ENCODE measurements around the gene NHSL1.

The NHSL1 gene

GRCh38 chr6:138525355-138525754, 26.1 kb upstream of the NHSL1 start (continued):
- peak; percentile 82; the same call in 1 of the 2 replicates for TF ChIP-seq GLI2 (tag by site-specific recombination; IDR thresholded peaks at IDR 0.05; ENCODE audit: borderline replicate concordance, low read depth)
- TF ChIP-seq ZNF19 (tag by site-specific recombination; IDR thresholded peaks at IDR 0.05; ENCODE audit: low read depth) = peak; percentile 74; the same call in 1 of the 2 replicates
- peak; percentile 94 for TF ChIP-seq ZNF510 (tag by site-specific recombination; IDR thresholded peaks at IDR 0.05; ENCODE audit: insufficient replicate concordance)
- TF ChIP-seq REST (tag by site-specific recombination; IDR thresholded peaks at IDR 0.05) = peak; percentile 85
- peak; percentile 91 for TF ChIP-seq ZNF558 (tag by site-specific recombination; IDR thresholded peaks at IDR 0.05)
- 0 out of 2 replicates have a peak, but pooled peaks have one; percentile 45 for TF ChIP-seq BCL11B (tag by site-specific recombination; IDR thresholded peaks at IDR 0.05; ENCODE audit: low read depth)
- peak; percentile 92 for TF ChIP-seq ZNF354C (tag by site-specific recombination; IDR thresholded peaks at IDR 0.05; ENCODE audit: borderline replicate concordance, low read depth)
- peak; percentile 69 for TF ChIP-seq ZNF654 (tag by site-specific recombination; IDR thresholded peaks at IDR 0.05; ENCODE audit: low read depth)
- TF ChIP-seq, protein P1, sequence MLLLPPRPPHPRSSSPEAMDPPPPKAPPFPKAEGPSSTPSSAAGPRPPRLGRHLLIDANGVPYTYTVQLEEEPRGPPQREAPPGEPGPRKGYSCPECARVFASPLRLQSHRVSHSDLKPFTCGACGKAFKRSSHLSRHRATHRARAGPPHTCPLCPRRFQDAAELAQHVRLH (tag by site-specific recombination; IDR thresholded peaks at IDR 0.05) = peak; percentile 72; the same call in 1 of the 2 replicates
- TF ChIP-seq ZNF488 (tag by site-specific recombination; IDR thresholded peaks at IDR 0.05) = no peak
- TF ChIP-seq ZNF292 (tag by site-specific recombination; IDR thresholded peaks at IDR 0.05; ENCODE audit: borderline replicate concordance, low read depth) = peak; percentile 97
- TF ChIP-seq ZNF629 (tag by site-specific recombination; IDR thresholded peaks at IDR 0.05) = peak; percentile 80
- peak; percentile 17; the same call in 1 of the 2 replicates for TF ChIP-seq ZNF146 (tag by site-specific recombination; IDR thresholded peaks at IDR 0.05)
- no peak for TF ChIP-seq MEIS1 (CRISPR knock-in tag; IDR thresholded peaks at IDR 0.05; ENCODE audit: borderline replicate concordance)
- TF ChIP-seq SCRT2 (tag by site-specific recombination; IDR thresholded peaks at IDR 0.05) = no peak
- TF ChIP-seq ZNF391 (tag by site-specific recombination; IDR thresholded peaks at IDR 0.05; ENCODE audit: borderline replicate concordance, low read depth) = no peak
- TF ChIP-seq ZNF394 (tag by site-specific recombination; IDR thresholded peaks at IDR 0.05; ENCODE audit: borderline replicate concordance) = peak; percentile 99
- TF ChIP-seq ZSCAN30 (tag by site-specific recombination; IDR thresholded peaks at IDR 0.05) = no peak
- TF ChIP-seq SP2 (tag by site-specific recombination; IDR thresholded peaks at IDR 0.05) = no peak
- TF ChIP-seq ZNF530 (tag by site-specific recombination; IDR thresholded peaks at IDR 0.05; ENCODE audit: low read depth) = peak; percentile 91
- peak; percentile 57; the same call in 1 of the 2 replicates for TF ChIP-seq SP3 (tag by site-specific recombination; IDR thresholded peaks at IDR 0.05)
- no peak for TF ChIP-seq ZNF600 (tag by site-specific recombination; IDR thresholded peaks at IDR 0.05)
- TF ChIP-seq HOXA7 (CRISPR knock-in tag; IDR thresholded peaks at IDR 0.05; ENCODE audit: borderline replicate concordance) = no peak
- TF ChIP-seq ZFP37 (tag by site-specific recombination; IDR thresholded peaks at IDR 0.05) = peak; percentile 80
- TF ChIP-seq ZNF140 (tag by site-specific recombination; IDR thresholded peaks at IDR 0.05) = peak; percentile 97
- peak; percentile 96 for TF ChIP-seq ZNF433 (tag by site-specific recombination; IDR thresholded peaks at IDR 0.05; ENCODE audit: low read depth)
- peak; percentile 75; the same call in 1 of the 2 replicates for TF ChIP-seq ZBTB21 (tag by site-specific recombination; IDR thresholded peaks at IDR 0.05)
- peak; percentile 87 for TF ChIP-seq ZNF664 (tag by site-specific recombination; IDR thresholded peaks at IDR 0.05)
- peak; percentile 50; the same call in 1 of the 2 replicates for TF ChIP-seq REPIN1 (tag by site-specific recombination; IDR thresholded peaks at IDR 0.05; ENCODE audit: low read depth)
- TF ChIP-seq OVOL3 (tag by site-specific recombination; IDR thresholded peaks at IDR 0.05) = peak; percentile 74; the same call in 1 of the 2 replicates
- TF ChIP-seq ZNF366 (tag by site-specific recombination; conservative IDR thresholded peaks at IDR 0.05) = peak; percentile 51; the same call in 1 of the 2 replicates
- TF ChIP-seq GLIS2 (tag by site-specific recombination; IDR thresholded peaks at IDR 0.05) = no peak
- TF ChIP-seq ZNF221 (tag by site-specific recombination; IDR thresholded peaks at IDR 0.05; ENCODE audit: borderline replicate concordance) = peak; percentile 52; the same call in 1 of the 2 replicates
- TF ChIP-seq ZNF24 (tag by site-specific recombination; IDR thresholded peaks at IDR 0.05) = peak; percentile 44; the same call in 1 of the 2 replicates
- TF ChIP-seq ZNF266 (tag by site-specific recombination; IDR thresholded peaks at IDR 0.05; ENCODE audit: low read depth) = peak; percentile 83
- TF ChIP-seq RBAK (tag by site-specific recombination; IDR thresholded peaks at IDR 0.05) = peak; percentile 64; the same call in 1 of the 2 replicates
- TF ChIP-seq ZNF623 (tag by site-specific recombination; IDR thresholded peaks at IDR 0.05) = peak; percentile 89
- TF ChIP-seq ZXDB (tag by site-specific recombination; IDR thresholded peaks at IDR 0.05) = peak; percentile 82
- TF ChIP-seq ZNF341 (tag by site-specific recombination; IDR thresholded peaks at IDR 0.05; ENCODE audit: low read depth) = 0 out of 2 replicates have a peak, but pooled peaks have one; percentile 37
